ENCODE results near the gene TSHZ2. TPM values are rescaled to one million over a fixed set of nuclear protein-coding genes. Genes with fewer than 3 reads are reported as not detected.
"Not testable (repeated sequence)": the region's sequence is repeated elsewhere in the genome, so short reads cannot be mapped to it uniquely, and the experiment has no call there.

TSHZ2 gene
- total RNA-seq, 3 donors from 2014 or later (not counting 1 experiment from before 2014, with no cell fraction given), result 1.8 to 1.9 TPM; not detected in 1

DNA sequence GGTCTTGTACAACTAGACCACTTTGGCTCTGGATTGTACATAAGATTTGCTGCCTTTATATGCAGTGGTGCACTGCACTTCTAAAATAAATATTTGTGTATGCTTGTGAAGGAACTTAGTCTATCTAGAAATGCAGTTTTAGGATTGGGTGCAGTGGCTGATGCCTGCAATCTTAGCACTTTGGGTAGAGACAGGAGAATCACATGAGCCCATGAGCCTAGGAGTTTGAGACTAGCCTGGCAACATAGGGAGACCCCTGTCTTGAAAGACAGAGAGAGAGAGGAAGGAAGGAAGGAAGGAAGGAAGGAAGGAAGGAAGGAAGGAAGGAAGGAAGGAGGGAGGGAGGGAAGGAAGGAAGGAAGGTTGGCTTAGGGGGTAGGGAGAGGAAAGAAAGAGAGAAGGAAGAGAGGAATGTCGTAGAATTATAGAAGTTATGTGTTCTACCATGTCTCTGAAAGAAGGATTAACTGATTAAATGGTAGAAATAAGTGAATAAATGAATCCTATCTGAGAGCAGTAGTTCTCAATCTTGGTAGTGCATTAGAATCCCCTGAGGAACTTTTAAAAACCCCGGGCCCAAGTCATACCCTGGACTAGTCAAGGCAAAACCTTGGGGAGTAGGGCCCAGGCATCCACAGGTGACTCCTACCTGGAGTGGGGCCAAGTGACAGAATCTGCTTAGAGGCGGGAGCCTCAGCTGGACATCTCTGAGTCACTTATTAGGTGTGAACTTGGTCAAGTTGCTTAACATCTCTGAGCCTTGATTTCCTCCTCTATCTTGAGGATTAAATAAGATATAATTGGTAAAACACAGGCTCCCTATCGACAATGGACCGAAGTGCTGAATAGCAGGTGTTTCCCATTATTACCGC lies 491.2 kb downstream of the TSHZ2 start:
- DNase-seq (no peak), ATAC-seq (no peak)
- 90% methylated on average over 6 of the region's 6 CpGs for WGBS (ENCODE audit: insufficient coverage)
- H3K36me3 Mint-ChIP-seq, result no peaks in the 10 kb centered on the region
- no peak overlapping the region for H3K27ac ChIP-seq (ENCODE audit: low read length)
- no peaks in the 10 kb centered on the region for H3K9me3 ChIP-seq (ENCODE audit: control insufficient read depth, insufficient read depth, low read length)
- intact Hi-C loops (cut with micrococcal nuclease), result no loop called here
- no peak for TF ChIP-seq CTCF (IDR thresholded peaks at IDR 0.05)
- H3K4me1 Mint-ChIP-seq, result no peaks in the 10 kb centered on the region
- H3K4me3 Mint-ChIP-seq, result no peak overlapping the region
- H3K4me1 ChIP-seq (ENCODE audit: control insufficient read depth, insufficient read depth, low read length), result no peaks in the 10 kb centered on the region
- no peaks in the 10 kb centered on the region for H3K36me3 ChIP-seq (ENCODE audit: control insufficient read depth, insufficient read depth, low read length)
- no peaks in the 10 kb centered on the region for H3K27me3 ChIP-seq (ENCODE audit: control insufficient read depth, insufficient read depth, low read length)
- no peak overlapping the region for H3K27ac Mint-ChIP-seq
- H3K9me3 Mint-ChIP-seq, result peaks cover 0 to 2% of the 10 kb centered on the region in 2 donors
- no peak overlapping the region for H3K4me3 ChIP-seq (ENCODE audit: low read length)
- H3K27me3 Mint-ChIP-seq (ENCODE audit: low read depth in 2 of 2), result peaks cover 8 to 28% of the 10 kb centered on the region in 2 donors

- H3K9me3 ChIP-seq (ENCODE audit: control insufficient read depth, insufficient read depth, low read length), result no peaks in the 10 kb centered on the region
- H3K27ac Mint-ChIP-seq, result no peak overlapping the region
- no peak overlapping the region for H3K4me3 Mint-ChIP-seq
- no peaks in the 10 kb centered on the region for H3K36me3 Mint-ChIP-seq
- TF ChIP-seq CTCF (IDR thresholded peaks at IDR 0.05), result no peak
- 69% methylated on average over 2 of the region's 4 CpGs for WGBS (ENCODE audit: insufficient coverage)
- intact Hi-C loops (cut with micrococcal nuclease), result no loop called here
- H3K4me1 Mint-ChIP-seq, result no peaks in the 10 kb centered on the region
- H3K4me1 ChIP-seq (ENCODE audit: control insufficient read depth, insufficient read depth, low read length), result no peaks in the 10 kb centered on the region
- peaks cover 8 to 35% of the 10 kb centered on the region in 2 donors for H3K27me3 Mint-ChIP-seq (ENCODE audit: low read depth in 2 of 2)
- H3K27ac ChIP-seq (ENCODE audit: low read length), result no peak overlapping the region
- H3K4me3 ChIP-seq (ENCODE audit: low read length), result no peak overlapping the region
- H3K36me3 ChIP-seq (ENCODE audit: control insufficient read depth, insufficient read depth, low read length), result no peaks in the 10 kb centered on the region
- H3K27me3 ChIP-seq (ENCODE audit: control insufficient read depth, insufficient read depth, low read length), result no peaks in the 10 kb centered on the region
- ATAC-seq (no peak), DNase-seq (no peak)
- H3K9me3 Mint-ChIP-seq, result peaks cover 0 to 2% of the 10 kb centered on the region in 2 donors
Observed at GRCh38 chr20:53466279-53466678, 494.1 kb downstream of the TSHZ2 start.

DNA sequence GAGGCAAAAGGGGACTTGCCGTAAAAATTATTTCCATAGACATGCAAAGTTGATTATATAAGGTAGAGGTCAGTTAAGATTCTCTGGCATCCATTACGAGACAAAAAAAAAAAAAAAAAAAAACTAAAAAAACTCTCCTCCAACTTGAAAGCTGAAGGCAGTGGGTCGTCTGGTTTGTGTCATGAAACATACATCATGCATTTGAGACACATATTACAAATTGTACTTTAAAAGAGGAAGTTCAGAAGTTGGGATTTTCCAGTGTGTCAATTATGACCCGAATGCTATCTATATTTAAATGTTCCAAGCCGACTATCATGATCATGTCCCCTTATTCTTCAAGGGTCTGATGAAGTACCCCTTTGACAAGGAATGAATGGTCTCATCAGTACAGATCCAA lies 496.4 kb downstream of the TSHZ2 start:
- H3K36me3 ChIP-seq (ENCODE audit: control insufficient read depth, insufficient read depth, low read length), result no peaks in the 10 kb centered on the region
- 5% methylated on average over 2 of the region's 5 CpGs for WGBS (ENCODE audit: insufficient coverage)
- no peaks in the 10 kb centered on the region for H3K9me3 Mint-ChIP-seq
- intact Hi-C loops (cut with micrococcal nuclease), result no loop called here
- no peaks in the 10 kb centered on the region for H3K36me3 Mint-ChIP-seq
- DNase-seq (no peak), ATAC-seq (no peak)
- no peak for TF ChIP-seq CTCF (IDR thresholded peaks at IDR 0.05)
- no peak overlapping the region for H3K4me3 Mint-ChIP-seq
- H3K4me3 ChIP-seq (ENCODE audit: low read length), result no peak overlapping the region
- H3K27ac Mint-ChIP-seq, result no peak overlapping the region
- H3K27me3 Mint-ChIP-seq (ENCODE audit: low read depth in 2 of 2), result peaks cover 13 to 31% of the 10 kb centered on the region in 2 donors
- H3K27ac ChIP-seq (ENCODE audit: low read length), result no peak overlapping the region
- H3K9me3 ChIP-seq (ENCODE audit: control insufficient read depth, insufficient read depth, low read length), result no peaks in the 10 kb centered on the region
- no peaks in the 10 kb centered on the region for H3K27me3 ChIP-seq (ENCODE audit: control insufficient read depth, insufficient read depth, low read length)
- H3K4me1 ChIP-seq (ENCODE audit: control insufficient read depth, insufficient read depth, low read length), result no peaks in the 10 kb centered on the region
- H3K4me1 Mint-ChIP-seq, result no peaks in the 10 kb centered on the region

DNA sequence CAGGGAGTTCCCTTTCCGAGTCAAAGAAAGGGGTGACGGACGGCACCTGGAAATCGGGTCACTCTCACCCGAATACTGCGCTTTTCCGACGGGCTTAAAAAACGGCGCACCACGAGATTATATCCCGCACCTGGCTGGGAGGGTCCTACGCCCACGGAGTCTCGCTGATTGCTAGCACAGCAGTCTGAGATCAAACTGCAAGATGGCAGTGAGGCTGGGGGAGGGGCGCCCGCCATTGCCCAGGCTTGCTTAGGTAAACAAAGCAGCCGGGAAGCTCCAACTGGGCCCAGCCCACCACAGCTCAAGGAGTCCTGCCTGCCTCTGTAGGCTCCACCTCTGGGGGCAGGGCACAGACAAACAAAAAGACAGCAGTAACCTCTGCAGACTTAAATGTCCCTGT lies 500.7 kb downstream of the TSHZ2 start:
- peaks cover 9 to 16% of the 10 kb centered on the region in 2 donors for H3K27me3 Mint-ChIP-seq (ENCODE audit: low read depth in 2 of 2)
- H3K4me3 Mint-ChIP-seq; intact Hi-C loops (cut with micrococcal nuclease); H3K27ac Mint-ChIP-seq; DNase-seq; H3K9me3 ChIP-seq (ENCODE audit: control insufficient read depth, insufficient read depth, low read length); ATAC-seq; H3K4me3 ChIP-seq (ENCODE audit: low read length); H3K36me3 ChIP-seq (ENCODE audit: control insufficient read depth, insufficient read depth, low read length); H3K9me3 Mint-ChIP-seq; H3K4me1 ChIP-seq (ENCODE audit: control insufficient read depth, insufficient read depth, low read length); H3K36me3 Mint-ChIP-seq; H3K4me1 Mint-ChIP-seq; H3K27me3 ChIP-seq (ENCODE audit: control insufficient read depth, insufficient read depth, low read length); H3K27ac ChIP-seq (ENCODE audit: low read length): not testable (repeated sequence)
- WGBS (ENCODE audit: insufficient coverage), result 97% methylated on average over 10 of the region's 18 CpGs
